ENCODE measurements around the gene VWA1. TPM values are rescaled to one million over a fixed set of nuclear protein-coding genes. Genes with fewer than 3 reads are reported as not detected.

VWA1 gene
- total RNA-seq, 1 experiment from 2014 or later: 35.5 TPM

DNA sequence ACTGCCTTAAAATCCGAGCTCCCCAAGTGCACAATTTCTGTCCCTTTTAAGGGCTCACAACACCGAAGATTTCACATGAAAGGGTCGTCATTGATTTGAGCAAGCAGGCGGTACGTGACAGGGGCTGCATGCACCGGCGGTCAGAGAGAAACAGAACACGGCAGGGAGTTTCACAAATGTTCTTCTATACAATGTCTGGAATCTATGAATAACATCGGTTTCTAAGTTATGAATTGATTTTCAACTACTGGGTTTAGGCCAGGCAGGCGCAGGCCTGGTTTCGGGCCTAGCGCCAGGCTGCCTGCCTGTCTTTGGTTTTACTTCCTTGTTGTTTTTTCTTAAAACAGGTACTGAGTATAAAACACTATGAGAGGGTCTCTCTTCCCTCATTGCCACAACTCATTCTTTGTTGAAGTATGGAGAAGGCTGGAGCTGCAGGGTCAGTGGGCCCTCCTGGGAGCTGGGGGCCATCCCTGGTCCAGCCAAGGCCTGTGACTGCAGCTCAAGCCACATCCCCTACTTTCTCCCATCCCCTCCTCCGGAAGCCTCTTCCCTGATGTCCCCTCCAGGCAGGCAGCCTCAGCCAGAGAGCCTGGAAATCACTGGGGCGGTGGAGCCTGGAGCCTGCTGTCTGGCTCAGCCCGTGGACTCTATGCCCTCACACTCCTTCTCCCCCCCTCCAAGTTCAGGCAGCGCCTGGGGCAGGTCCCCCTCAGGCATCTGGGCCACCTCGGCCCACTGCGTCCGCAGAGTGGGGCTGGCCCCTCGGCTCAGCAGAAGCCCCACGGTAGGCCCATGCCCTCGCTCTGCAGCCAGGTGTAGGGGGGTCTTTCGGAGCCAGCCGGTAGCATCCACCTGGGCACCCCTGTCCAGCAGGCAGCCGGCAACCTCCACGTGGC, 16.8 kb upstream of the VWA1 start (continued):
- TF ChIP-seq, protein P1, sequence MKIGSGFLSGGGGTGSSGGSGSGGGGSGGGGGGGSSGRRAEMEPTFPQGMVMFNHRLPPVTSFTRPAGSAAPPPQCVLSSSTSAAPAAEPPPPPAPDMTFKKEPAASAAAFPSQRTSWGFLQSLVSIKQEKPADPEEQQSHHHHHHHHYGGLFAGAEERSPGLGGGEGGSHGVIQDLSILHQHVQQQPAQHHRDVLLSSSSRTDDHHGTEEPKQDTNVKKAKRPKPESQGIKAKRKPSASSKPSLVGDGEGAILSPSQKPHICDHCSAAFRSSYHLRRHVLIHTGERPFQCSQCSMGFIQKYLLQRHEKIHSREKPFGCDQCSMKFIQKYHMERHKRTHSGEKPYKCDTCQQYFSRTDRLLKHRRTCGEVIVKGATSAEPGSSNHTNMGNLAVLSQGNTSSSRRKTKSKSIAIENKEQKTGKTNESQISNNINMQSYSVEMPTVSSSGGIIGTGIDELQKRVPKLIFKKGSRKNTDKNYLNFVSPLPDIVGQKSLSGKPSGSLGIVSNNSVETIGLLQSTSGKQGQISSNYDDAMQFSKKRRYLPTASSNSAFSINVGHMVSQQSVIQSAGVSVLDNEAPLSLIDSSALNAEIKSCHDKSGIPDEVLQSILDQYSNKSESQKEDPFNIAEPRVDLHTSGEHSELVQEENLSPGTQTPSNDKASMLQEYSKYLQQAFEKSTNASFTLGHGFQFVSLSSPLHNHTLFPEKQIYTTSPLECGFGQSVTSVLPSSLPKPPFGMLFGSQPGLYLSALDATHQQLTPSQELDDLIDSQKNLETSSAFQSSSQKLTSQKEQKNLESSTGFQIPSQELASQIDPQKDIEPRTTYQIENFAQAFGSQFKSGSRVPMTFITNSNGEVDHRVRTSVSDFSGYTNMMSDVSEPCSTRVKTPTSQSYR (CRISPR knock-in tag; IDR thresholded peaks at IDR 0.05): no peak
- TF ChIP-seq, protein P2, sequence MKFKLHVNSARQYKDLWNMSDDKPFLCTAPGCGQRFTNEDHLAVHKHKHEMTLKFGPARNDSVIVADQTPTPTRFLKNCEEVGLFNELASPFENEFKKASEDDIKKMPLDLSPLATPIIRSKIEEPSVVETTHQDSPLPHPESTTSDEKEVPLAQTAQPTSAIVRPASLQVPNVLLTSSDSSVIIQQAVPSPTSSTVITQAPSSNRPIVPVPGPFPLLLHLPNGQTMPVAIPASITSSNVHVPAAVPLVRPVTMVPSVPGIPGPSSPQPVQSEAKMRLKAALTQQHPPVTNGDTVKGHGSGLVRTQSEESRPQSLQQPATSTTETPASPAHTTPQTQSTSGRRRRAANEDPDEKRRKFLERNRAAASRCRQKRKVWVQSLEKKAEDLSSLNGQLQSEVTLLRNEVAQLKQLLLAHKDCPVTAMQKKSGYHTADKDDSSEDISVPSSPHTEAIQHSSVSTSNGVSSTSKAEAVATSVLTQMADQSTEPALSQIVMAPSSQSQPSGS (CRISPR knock-in tag; IDR thresholded peaks at IDR 0.05; ENCODE audit: borderline replicate concordance, low read depth): no peak
- TF ChIP-seq, protein P3, sequence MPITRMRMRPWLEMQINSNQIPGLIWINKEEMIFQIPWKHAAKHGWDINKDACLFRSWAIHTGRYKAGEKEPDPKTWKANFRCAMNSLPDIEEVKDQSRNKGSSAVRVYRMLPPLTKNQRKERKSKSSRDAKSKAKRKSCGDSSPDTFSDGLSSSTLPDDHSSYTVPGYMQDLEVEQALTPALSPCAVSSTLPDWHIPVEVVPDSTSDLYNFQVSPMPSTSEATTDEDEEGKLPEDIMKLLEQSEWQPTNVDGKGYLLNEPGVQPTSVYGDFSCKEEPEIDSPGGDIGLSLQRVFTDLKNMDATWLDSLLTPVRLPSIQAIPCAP (CRISPR knock-in tag; IDR thresholded peaks at IDR 0.05): no peak
- no peak for TF ChIP-seq CBFB (CRISPR knock-in tag; IDR thresholded peaks at IDR 0.05; ENCODE audit: low read depth)
- TF ChIP-seq, protein P4, sequence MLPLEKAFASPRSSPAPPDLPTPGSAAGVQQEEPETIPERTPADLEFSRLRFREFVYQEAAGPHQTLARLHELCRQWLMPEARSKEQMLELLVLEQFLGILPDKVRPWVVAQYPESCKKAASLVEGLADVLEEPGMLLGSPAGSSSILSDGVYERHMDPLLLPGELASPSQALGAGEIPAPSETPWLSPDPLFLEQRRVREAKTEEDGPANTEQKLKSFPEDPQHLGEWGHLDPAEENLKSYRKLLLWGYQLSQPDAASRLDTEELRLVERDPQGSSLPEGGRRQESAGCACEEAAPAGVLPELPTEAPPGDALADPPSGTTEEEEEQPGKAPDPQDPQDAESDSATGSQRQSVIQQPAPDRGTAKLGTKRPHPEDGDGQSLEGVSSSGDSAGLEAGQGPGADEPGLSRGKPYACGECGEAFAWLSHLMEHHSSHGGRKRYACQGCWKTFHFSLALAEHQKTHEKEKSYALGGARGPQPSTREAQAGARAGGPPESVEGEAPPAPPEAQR (CRISPR knock-in tag; IDR thresholded peaks at IDR 0.05): no peak
- TF ChIP-seq, protein P5, sequence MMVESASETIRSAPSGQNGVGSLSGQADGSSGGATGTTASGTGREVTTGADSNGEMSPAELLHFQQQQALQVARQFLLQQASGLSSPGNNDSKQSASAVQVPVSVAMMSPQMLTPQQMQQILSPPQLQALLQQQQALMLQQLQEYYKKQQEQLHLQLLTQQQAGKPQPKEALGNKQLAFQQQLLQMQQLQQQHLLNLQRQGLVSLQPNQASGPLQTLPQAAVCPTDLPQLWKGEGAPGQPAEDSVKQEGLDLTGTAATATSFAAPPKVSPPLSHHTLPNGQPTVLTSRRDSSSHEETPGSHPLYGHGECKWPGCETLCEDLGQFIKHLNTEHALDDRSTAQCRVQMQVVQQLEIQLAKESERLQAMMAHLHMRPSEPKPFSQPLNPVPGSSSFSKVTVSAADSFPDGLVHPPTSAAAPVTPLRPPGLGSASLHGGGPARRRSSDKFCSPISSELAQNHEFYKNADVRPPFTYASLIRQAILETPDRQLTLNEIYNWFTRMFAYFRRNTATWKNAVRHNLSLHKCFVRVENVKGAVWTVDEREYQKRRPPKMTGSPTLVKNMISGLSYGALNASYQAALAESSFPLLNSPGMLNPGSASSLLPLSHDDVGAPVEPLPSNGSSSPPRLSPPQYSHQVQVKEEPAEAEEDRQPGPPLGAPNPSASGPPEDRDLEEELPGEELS (CRISPR knock-in tag; IDR thresholded peaks at IDR 0.05): no peak
- TF ChIP-seq, protein P6, sequence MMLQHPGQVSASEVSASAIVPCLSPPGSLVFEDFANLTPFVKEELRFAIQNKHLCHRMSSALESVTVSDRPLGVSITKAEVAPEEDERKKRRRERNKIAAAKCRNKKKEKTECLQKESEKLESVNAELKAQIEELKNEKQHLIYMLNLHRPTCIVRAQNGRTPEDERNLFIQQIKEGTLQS (CRISPR knock-in tag; conservative IDR thresholded peaks at IDR 0.05): no peak
- TF ChIP-seq, protein P7, sequence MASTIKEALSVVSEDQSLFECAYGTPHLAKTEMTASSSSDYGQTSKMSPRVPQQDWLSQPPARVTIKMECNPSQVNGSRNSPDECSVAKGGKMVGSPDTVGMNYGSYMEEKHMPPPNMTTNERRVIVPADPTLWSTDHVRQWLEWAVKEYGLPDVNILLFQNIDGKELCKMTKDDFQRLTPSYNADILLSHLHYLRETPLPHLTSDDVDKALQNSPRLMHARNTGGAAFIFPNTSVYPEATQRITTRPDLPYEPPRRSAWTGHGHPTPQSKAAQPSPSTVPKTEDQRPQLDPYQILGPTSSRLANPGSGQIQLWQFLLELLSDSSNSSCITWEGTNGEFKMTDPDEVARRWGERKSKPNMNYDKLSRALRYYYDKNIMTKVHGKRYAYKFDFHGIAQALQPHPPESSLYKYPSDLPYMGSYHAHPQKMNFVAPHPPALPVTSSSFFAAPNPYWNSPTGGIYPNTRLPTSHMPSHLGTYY (CRISPR knock-in tag; IDR thresholded peaks at IDR 0.05): no peak
- TF ChIP-seq, protein P8, sequence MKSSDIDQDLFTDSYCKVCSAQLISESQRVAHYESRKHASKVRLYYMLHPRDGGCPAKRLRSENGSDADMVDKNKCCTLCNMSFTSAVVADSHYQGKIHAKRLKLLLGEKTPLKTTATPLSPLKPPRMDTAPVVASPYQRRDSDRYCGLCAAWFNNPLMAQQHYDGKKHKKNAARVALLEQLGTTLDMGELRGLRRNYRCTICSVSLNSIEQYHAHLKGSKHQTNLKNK (CRISPR knock-in tag; IDR thresholded peaks at IDR 0.05): no peak
- TF ChIP-seq, protein P9, sequence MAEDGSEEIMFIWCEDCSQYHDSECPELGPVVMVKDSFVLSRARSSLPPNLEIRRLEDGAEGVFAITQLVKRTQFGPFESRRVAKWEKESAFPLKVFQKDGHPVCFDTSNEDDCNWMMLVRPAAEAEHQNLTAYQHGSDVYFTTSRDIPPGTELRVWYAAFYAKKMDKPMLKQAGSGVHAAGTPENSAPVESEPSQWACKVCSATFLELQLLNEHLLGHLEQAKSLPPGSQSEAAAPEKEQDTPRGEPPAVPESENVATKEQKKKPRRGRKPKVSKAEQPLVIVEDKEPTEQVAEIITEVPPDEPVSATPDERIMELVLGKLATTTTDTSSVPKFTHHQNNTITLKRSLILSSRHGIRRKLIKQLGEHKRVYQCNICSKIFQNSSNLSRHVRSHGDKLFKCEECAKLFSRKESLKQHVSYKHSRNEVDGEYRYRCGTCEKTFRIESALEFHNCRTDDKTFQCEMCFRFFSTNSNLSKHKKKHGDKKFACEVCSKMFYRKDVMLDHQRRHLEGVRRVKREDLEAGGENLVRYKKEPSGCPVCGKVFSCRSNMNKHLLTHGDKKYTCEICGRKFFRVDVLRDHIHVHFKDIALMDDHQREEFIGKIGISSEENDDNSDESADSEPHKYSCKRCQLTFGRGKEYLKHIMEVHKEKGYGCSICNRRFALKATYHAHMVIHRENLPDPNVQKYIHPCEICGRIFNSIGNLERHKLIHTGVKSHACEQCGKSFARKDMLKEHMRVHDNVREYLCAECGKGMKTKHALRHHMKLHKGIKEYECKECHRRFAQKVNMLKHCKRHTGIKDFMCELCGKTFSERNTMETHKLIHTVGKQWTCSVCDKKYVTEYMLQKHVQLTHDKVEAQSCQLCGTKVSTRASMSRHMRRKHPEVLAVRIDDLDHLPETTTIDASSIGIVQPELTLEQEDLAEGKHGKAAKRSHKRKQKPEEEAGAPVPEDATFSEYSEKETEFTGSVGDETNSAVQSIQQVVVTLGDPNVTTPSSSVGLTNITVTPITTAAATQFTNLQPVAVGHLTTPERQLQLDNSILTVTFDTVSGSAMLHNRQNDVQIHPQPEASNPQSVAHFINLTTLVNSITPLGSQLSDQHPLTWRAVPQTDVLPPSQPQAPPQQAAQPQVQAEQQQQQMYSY (CRISPR knock-in tag; IDR thresholded peaks at IDR 0.05): no peak
- TF ChIP-seq ZNF317 (CRISPR knock-in tag; IDR thresholded peaks at IDR 0.05; ENCODE audit: borderline replicate concordance, low read depth): no peak
